Peyer's patch (tissue), 4 donors: ENCODE results near the gene NTMT2.

Experiments used
- CTCF ChIP-seq, 6 experiments: fragments of 450-650 bp in 4 of 6; fragments of 200-600 bp in 2 of 6; sonication (generic) in 1 of 6; IDR thresholded peaks; one replicate each; pipeline ENCODE4 v1.5.1; 2017 to 2019; ENCODE audit warnings: antibody characterized with exemption in 6 of 6, mild to moderate bottlenecking in 3 of 6, moderate library complexity in 1 of 6
- POLR2A ChIP-seq, 2 donors: fragments of 450-650 bp; IDR thresholded peaks; one replicate each; pipeline ENCODE4 v1.5.1; 2017; ENCODE audit warnings: antibody characterized with exemption in 2 of 2, mild to moderate bottlenecking in 2 of 2, moderate library complexity in 2 of 2

DNA sequence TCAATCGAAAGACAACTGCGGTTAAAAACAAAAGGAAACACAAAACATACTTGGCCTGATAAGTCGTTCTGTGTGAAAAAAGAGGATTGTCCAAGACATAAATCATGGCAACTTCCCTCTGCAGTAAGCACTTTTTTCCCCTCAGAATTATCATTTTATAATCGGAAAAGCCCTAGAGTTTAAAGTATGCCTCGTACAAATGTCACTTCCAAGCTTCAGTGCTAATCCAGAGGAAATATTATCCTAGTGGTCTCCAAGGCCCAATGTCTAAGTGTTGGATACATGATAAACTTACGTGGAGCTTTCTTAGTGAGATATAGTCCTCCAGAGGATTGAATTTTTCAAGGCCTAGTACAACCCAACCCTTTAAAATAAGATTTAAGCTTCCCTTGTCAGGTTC lies 11.2 kb upstream of the NTMT2 start:
- TF ChIP-seq POLR2A (IDR thresholded peaks at IDR 0.05) (no peak), CTCF (IDR thresholded peaks at IDR 0.05) (no peak)
